CD1c-positive myeloid dendritic cell (primary cell): Measurements from ENCODE around the gene CASZ1.

Experiments used
- DNase-seq: peaks from one replicate; pipeline ENCODE4 v3.0.0-alpha.2; 2016; ENCODE audit errors: extremely low spot score

The CASZ1 gene

DNA sequence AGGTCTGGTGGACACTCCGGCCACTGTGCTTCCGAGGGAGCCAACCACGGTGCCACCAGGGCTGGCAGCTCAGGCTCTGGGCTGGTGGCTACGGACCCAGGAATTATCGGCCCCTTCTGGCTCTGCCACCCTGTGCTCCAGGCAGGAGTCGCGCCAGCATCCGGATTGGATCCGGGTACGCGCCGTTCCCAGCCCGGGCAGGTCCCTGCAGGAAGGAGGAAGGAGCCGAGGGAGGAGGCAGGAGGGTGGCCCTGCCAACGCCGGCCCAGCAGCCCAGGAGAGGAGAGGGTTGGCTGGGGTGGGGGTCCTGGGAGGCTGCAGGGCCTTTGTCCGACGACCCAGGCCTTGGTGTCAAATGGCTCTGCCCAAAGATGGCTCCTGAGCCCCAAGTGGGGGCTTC lies 160.5 kb downstream of the CASZ1 start:
- DNase-seq: no peak

DNA sequence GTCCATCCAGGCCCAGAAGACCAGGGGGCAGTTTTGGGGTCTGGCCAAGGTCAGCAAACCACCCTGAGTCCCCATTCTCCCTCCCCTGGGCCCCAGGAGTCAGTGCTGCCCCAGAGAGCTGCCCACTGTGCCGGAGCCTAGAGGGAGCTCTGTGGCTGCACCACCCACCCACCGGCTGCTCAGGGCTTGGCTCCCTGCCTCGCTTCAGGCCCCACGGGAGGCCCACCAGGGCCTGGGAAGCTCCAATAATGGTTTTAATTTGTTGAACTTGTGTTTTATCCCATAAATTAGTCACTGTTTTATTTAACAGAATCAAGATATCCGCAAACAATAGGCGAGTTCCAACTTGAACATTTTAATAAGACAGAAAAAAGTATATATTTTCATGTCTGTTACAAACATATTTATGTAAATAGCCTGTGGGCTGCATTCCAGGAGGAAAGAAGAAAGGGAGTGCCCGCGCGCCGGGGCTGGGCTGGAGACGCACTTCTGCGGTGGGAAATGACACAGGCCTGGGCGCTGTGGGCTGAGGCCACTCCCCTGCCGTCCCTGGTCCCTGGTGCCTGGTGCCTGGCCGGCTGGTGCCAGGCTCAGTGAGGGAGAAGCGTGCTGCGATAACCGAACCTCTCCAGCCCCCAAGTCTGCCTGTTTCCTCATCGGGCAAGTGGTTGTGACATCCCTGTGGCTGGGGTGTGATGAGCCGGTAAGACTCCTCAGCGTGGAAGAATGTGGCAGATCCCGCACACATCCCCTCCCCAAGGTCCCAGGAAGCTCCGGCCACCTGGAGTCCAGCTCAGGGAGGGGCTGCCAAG lies 161.2 kb downstream of the CASZ1 start:
- no peak for DNase-seq

DNA sequence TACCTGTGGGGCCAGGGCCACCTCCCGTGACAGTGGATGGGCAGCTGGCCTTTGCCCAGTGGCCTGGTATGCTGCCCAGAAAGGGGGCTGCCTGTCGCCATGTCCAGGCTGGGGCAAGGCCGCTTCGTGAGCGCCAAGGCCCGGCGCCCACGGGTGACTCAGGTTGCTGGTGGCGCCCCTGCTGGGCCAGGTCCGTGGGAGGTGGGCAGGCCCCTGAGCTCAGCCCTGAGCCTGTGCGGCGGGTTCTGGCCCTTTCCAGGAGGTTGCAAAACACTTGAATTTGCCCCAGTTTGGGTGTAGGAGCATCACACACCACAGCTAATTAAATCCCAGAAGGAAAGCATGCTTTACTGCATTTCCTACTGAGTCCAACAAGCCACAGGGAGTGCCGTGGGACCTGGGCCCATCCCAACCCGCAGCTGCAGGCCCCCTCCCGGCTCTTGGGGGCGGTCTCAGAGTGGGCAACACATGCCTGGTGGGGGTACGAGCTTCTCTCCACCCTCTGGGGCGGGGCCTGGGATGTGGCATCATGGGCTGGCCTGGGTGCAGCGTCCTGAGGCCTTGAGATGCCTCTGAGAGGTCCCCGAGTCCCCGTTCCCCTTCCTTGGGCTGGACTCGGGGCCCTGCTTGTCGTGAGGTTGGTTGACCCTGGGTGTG lies 161.9 kb downstream of the CASZ1 start:
- no peak for DNase-seq

DNA sequence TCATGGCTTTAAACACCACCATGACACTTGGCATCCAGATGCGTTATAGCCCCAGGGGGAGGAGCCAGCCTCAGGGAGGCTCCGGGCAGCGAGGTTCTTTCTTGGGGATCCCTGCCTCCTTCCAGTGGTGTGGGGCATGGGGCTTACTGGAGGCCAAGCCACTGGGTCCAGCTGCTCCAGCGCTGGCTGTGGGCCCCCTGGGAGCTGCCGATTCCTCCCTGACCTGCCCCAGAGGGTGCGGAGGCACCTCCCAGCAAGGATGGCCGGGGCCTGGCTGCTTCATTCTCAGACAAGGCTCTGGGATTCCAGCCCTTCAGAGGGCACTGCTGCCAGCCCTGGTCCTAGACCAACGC lies 162.4 kb downstream of the CASZ1 start:
- no peak for DNase-seq

DNA sequence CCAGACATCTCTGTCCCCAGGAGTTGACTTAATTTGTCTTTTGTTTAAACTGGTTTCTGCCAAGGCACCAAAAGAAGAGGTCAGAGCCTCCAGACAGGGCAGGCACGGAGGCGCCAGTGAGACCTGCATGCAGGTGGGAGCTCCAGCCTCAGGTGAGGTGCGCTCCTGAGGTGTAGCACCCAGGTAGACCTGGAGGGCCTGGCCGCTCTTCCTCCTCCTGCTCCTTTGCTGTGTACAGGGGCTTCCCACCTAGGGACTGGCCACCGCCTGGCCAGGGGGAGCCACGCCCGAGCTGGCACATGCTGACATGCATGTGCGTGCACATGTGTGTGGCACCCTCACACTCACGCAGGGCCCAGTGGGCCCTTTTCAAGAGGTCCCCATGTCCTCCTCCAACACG lies 163.0 kb downstream of the CASZ1 start:
- no peak for DNase-seq

DNA sequence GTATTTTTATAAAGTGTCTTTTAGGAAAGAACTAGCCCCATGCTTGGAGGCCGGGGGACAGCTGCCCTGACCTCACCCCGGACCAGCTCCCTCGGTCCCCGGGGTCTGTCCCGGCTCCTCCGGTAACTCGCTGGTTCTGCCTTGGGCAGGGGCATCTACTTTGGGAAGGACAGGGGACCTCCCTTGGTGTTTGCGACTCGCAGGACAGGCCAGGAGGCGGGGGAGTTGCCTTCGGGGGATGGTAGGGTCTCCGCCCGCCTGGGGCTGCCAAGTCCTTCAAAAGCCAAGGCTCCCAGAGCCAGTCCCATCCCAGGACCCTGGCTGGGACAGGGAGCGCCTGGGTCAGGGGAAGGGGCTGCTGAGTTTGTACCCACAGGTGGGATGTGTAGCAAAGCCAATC lies 163.8 kb downstream of the CASZ1 start:
- DNase-seq: no peak

DNA sequence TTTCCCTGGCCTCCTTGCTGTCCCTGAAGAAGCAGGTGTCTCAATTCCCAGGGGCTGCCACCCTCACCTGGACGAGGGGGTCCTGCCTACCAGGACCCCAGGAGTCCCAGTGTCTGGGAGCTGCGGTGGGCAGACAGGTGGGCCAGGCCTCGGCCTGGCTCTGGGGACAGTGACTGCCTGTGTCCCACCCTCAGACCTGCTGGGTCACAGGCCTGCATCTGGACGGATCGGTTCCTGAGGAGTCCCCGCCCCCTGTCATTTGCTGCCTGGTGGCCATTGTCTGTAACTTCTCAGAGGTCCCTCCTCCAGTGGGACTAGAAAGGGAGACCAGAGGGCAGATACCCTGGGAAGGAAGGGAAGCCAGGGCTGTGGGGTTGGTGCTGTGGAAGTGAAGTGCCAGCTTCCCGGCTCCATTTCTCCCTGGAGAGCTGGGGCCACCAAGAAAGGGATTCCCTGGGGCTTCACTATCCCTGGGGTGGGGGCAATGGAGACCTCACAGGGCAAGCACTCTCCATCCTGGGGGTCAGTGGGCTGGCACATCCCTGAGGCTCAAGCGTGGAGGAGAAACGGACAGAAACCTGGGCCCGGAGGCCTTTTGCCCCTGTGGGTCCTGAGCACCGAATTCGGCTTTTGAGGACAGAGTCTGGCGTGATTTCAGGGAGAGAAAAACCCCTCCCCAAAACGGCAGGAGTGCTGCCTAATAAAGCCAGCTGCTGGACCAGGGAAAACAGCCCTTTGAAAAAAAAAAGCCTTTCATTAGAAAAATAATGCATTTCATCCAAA lies 164.4 kb downstream of the CASZ1 start:
- no peak for DNase-seq

DNA sequence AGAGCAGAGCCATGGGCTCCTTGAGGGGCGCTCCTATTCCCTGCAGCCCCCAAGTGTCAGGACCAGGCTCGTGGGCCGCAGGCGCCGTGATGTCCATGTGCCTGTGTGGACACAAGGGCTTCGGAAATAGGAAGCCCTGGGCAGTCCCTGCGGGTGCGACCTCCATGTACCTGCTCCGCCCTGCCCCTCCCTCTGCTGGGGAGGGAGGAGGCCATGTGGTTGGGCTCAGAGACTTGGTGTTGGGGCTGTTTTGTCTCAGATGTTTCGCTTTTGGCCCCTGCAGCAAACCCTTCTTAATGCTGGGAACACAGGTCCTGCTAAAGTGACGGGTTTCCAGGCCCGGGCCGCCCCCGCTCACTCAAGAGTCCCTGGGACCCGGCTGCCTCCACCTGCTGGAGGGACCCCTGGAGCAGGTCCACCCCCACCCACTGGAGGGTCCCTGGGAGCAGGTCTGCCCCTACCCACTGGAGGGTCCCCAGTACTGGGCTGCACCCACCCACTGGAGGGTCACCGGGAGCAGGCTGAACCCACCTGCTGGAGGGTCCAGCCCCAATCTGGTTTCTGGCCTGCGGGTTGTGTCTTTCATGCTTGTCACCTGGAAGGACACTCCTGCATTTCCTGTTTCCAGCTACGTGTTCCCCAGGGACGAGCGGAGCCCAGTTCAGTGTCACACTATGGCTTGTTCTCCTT lies 165.2 kb downstream of the CASZ1 start:
- DNase-seq: no peak

DNA sequence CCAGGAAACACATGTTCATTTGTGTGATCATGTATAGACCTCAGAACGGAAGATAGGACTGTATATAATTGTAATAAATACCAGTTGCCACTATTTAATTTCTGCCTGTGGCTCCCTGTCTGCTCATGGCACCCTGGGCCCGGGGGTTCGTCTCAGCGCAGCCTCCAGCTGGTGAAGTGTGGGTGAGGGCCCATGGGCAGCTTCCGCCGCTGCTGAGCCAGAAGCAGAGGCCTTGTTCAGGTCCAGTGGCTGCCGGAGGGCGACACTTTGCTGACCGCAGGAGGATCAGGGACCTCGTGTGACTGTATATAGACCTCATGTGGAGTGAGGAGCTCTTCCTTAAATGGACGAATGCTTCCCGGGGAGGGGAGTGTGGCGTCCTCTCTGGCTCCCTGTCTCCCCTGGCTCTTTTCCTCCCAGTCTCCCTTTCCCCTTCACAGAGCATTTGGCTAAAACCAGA lies 165.8 kb downstream of the CASZ1 start:
- no peak for DNase-seq

DNA sequence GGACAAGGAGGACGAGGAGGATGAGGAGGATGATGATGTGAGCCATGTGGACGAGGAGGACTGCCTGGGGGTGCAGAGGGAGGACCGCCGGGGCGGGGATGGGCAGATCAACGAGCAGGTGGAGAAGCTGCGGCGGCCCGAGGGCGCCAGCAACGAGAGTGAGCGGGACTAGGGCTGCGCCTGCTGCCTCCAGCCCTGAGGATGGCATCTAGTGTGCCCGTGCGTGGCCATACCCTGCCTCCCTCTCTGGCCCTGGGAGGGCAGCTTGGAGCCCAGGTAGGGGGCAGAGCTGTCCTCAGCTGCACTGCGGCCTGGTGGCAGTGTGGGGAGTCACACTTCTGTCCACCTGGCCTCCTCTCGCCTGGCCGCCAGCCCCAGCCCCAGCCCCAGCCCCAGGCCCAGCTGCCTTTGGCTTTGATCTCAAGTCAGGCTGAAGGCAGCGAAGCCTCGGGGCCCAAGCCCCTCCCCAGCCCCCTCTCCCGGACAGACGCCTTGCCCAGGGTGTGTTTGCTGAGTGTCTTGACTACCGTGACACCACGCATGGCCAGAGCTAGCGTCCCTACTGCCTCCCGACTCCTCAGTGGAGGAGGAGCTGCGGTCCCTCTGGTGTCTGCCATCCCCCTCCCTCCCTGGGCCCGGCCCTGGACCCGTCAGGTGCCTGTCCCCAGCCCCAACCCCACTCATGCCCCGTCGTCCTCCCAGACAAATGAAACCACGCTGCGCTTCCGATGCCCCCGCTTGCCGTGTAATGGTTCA lies 166.5 kb downstream of the CASZ1 start:
- DNase-seq: no peak

DNA sequence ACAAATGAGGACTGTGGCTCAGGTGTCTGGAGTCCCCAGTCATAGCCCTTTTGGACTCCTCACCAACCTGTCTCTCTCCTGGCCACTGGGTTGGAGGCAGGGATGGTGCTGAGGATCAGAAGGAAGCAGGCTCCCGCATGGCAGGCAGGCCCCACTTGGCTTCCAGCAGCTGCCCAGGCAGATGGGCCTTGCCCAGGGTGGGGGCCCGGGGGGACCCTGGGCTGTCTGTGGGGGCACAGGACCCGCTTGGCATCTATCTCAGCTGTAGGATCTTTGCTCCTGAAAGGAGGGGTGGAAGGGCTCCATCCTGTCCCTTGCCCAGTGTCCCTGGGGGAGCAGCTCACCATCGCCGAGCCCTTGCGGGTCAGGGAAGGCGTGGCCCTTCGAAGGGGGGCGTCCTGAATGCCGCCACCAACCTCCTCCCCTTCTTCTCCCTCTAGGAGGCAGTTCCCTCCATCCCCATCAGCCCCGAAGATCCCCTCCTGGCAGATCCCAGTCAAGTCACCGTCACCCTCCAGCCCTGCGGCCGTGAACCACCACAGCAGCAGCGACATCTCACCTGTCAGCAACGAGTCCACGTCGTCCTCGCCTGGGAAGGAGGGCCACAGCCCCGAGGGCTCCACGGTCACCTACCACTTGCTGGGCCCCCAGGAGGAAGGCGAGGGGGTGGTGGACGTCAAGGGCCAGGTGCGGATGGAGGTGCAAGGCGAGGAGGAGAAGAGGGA lies 167.2 kb downstream of the CASZ1 start:
- no peak for DNase-seq

DNA sequence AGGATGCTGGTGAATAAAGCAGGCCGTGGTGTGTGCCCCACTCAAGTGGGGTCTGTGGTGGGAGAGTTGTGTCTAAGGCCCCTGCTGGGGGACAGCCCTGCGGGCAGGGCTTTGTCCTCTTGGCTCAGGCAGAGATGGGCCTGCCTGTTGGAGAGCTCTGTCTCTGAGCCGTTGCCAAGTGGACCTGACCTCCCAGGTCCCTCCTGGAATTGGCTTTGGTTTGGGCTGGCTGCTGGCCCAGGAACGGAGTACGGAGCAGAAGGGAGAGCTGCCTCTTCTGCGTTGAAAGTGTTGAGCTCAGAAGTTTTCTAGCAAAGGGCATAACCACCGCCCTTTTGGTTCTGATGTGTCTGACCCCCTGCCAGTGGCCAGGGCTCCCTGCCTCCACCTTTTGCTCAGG lies 167.8 kb downstream of the CASZ1 start:
- DNase-seq: no peak

DNA sequence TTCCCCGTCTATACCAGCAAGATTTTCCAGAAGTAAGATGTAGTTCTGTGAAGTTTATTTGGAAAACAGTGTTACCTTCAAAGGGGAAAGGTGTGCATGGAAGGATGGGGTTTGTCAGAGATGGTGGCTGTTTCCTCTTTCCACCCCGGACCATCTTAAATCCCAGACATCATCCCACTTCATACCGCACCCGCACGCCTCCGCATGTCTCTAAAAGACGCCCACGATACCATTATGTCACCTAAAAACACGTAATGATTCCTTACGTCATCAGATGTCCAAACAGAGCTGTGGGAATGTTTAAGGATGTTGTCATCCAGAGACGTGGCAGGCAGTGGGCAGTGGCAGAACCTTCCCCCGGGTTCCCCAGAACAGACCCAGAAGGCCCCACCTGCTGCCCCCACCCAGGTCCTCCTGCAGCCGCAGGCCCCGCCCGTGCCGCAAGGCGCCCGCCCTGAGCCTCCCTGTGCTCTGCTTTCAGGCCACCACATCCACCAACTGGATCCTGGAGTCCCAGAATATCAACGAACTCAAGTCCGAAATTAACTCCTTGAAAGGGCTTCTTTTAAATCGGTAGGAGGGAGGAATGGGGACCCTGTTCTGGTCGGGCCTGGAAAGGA lies 169.5 kb downstream of the CASZ1 start:
- peak; percentile 8 for DNase-seq

DNA sequence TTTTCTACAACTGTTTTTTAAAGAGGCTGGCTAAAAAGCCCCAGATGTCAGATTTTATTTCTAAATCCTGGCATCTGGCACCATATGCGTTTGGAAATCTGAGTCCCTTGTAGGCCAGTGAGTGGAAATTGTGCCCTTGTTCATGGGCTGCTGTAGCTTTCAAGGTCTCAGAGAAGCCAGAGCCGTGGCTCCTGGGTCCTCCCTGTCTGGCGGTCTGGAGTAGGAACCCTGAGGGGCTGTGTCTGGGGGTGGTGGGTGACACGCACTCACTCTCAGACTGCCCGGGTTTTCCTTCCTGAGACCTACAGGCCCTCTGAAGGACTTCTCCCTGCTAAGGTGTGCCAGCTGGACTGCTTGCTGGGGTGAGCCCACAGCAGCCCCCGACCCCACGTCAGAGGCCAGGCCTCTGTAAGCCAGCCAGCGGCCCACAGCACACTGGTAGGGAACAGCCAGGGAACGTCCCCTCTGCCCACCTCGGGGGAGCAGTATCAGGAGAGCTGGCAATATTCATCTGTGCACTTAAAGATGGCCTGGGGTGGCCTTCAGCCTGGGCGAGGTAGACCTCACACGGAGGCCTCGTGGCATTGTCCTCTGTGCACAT lies 170.2 kb downstream of the CASZ1 start:
- DNase-seq: no peak

DNA sequence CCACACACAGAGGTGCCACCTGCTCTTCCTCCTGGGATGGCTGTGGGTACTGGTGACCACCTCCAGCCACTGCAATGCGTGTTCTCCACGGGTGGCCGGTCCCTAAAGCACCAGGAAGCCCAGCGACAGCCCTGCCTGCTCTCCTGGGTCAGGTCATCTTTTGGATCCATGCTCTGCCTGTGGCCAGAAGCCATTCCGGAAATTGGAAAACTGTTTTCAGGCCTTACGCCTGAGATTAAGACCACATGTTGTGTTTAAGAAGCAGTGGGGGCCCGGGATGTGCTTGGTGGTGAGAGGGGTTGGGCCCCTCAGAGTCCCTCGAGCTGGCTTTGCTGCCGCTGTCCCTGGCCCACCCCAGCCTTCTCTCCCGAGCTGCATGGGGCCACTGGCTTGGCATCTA lies 170.9 kb downstream of the CASZ1 start:
- no peak for DNase-seq

DNA sequence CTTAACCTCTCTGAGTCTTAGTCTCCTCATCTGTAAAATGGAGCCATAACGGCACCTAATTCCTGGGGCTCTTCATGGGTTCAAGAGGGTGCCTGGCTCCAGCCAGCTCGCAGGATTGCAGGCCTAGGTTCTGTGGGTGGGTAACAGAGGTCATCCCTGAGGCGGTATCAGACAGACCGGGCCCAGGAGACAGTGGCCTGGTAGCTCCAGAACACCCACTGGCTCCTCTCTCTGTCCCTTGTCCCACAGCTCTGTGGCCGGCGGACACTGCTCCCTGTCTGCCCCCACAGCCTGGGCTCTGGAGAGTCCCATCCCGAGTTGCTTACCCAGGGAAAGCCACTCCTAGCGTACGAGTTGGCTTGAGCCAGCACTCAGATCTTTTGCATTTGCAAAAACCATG lies 171.4 kb downstream of the CASZ1 start:
- no peak for DNase-seq

DNA sequence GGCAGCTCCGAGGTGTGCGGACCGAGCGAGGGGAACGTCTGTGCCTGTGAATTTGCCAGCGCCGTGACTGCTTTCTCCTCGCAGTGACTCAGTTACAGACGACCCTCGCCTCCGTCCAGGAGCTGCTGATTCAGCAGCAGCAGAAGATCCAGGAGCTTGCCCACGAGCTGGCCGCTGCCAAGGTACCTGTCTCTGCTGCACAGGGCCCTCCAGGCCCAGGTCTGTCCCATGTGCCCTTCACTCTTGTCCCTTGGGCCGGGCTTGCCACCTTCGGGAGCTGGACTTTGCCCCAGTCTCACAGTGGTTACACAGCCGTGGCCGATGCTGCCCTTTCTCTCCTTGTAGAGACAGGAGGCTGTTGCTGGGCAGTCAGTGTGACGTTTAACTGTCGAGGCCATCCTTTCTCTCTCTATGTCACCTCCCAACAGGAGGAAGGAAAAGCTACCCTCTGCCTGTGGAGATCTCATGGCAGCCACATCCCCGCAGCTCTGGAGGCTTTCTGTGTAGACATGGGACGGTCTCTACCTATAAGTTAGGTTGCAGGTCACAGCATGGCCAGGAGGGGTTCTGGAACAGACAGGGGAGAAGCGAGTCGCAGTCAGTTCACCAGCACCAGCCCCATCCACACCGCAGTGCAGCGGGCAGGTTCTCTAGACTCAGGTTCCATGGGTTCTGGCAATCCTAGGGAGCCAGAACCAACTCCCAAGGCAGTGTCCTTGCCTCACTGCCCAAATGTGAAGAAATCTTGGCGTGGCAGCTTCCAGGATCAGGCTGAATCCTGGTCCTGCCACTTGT lies 172.0 kb downstream of the CASZ1 start:
- DNase-seq: no peak

DNA sequence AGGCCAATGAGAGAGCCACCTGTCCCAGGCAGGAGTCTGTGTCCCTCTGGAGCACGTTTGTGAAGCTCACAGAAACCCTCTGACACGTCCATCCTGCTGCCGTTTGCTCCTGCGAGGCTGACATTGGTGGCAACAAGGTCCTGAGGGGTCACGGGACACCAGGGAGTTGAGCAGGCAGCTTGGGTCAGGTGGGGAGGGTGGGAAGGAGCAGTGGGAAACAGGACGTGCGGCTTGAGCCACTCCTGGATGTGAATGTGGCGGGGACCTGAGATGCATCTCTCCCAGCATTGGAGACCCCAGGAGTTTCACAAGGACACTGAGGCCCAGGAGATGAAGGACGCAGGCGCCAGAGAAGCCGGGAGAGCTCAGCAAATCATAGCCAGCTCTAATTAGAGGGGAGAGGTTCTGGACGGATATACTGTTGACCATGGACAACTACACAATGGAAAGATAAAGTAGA lies 172.7 kb downstream of the CASZ1 start:
- DNase-seq: no peak
